Left renal cortex interstitium (tissue), 4 donors: Measurements from ENCODE around the gene COL4A5. TPM values are rescaled to one million over a fixed set of nuclear protein-coding genes. Genes with fewer than 3 reads are reported as not detected.

ENCODE experiments used
- DNase-seq, 4 donors: peaks; one replicate each; pipeline ENCODE4 v3.0.0-alpha.2; 2013; ENCODE audit warnings: low read depth in 4 of 4, low spot score in 2 of 4, missing footprints in 1 of 4
- polyA plus RNA-seq, 4 donors: library from polyadenylated mRNA; unstranded; fragments of 120-200 nt; gene quantifications; one replicate each; pipeline ENCODE4 v1.2.1, GENCODE V29; 2013; ENCODE audit not compliant: insufficient read length in 4 of 4

The COL4A5 gene
- polyA plus RNA-seq, 4 donors = 123 to 154 (median 131) TPM

- no peak for DNase-seq
Measured at GRCh38 chrX:108610141-108610540, 170.5 kb downstream of the COL4A5 start.

GRCh38 chrX:108614616-108615015 is 175.0 kb downstream of the COL4A5 start:
- no peak for DNase-seq

- DNase-seq = no peak
Measured at GRCh38 chrX:108640817-108641216, 201.2 kb downstream of the COL4A5 start.

GRCh38 chrX:108641589-108642272 is 202.1 kb downstream of the COL4A5 start:
- DNase-seq = no peak

- DNase-seq = no peak
Measured at GRCh38 chrX:108642273-108642628, 202.6 kb downstream of the COL4A5 start.

DNA sequence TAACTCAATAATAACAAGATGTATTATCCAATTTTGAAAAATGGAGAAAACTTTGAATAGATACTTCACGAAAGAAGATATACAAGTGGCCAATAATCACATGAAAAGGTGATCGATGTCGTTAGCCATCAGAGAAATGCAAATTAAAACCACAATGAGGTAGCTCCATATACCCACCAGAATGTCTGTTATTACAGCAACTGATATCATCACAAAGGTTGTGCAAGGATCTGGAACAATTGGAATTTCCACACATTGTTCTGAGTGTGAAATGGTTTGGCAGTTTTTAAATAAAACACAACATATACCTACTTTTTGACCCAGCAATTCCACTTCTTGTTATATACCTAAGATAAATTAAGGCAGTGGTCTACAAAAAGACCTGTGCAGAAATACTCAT is 225.1 kb downstream of the COL4A5 start:
- no peak for DNase-seq

DNA sequence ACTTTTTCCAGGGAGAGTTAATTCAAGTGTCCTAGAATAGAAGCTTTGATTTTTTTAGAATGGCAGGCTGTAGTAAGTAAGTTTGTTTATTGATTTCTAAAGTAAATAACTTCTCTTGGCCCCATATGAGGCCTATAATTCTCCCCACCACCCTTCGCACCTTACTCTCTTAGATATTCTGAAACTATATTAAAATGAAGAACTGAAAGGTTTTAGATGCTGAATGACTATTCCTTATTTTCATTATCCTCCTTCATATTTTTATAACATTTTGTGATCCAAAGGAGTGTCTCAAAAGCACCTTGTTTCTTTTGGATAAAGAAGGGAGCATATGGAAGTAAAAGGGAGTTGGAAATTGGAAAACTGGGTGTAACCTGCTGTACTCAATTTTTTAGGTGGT is 226.5 kb downstream of the COL4A5 start:
- no peak for DNase-seq

DNA sequence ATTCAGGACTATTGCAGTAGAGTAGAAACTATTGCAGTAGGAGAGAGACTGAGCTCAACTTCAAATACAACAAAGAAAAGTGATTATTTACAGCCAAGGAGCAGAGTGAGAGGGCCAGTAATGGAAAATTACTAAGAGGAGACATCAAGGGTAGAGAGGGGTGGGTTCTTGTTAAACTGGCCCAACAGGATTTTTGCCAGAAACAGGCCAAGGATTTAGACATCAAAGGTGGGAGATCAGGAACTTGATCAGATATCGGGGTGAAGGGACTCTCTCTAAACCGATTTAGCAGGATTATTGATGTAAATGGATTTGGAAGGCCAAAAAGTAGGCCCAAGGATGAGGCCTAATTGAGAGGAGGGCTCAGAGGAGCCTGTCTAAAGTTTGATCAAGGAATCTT is 231.9 kb downstream of the COL4A5 start:
- no peak for DNase-seq

- DNase-seq = no peak
Measured at GRCh38 chrX:108696690-108697089, 257.1 kb downstream of the COL4A5 start.

DNA sequence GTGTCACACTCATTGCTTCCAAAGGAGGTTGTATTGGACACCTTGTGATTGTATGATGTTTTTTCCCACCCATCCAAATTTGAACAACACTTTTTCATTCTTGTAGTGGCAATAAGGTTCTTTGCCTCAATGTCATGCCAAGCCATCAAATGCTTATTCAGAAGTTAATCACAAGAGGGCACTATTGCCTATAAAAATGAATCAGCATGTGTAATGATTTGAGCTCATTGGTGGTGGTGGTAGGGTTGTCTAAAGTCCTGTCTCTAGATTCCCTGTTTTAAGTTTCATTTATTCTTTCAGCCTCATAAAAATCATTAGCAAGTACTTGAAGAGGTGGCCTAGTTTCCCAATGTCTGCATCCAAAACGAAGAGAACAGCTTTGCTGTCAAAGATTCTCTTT is 259.7 kb downstream of the COL4A5 start:
- peak in 1 of 4 donors; percentile 25 for DNase-seq

DNA sequence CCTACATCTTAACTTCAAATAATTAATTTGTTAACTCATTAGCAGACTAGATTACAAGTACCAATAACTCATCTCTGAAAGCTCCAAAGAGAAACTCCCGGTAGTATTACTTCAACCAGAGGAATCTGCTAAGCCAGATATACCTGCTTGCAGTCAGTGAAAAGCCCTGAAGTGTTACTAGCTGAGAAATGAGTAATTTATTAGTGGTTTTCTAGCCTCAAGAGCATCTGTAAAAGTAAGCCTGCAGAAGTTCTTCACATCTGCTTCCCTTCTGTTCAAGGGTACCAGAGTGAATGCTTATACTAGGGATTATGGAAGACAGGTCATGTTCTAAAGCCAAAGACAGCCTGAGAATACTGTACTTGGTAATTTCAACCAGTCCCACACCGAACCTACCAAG is 262.0 kb downstream of the COL4A5 start:
- DNase-seq = no peak

DNA sequence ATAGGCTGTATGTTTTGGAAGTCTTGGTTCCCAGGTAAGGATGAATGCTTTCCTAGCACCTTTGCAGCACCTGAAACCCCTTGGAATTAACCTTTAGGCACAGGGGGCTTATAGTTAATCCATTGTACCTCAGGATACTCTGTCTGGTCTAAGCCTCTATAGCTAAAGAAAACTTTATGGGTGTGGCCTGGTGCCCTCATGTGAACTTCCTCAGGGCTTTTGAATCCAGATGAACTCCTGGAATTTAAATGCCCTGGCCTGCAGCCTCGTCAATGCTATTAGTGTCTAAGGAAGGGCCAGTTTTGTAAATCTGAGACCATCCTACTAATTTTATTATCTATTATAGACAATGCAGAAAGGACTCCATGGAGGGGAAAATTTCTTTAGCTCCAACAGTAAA is 262.9 kb downstream of the COL4A5 start:
- DNase-seq = no peak

DNA sequence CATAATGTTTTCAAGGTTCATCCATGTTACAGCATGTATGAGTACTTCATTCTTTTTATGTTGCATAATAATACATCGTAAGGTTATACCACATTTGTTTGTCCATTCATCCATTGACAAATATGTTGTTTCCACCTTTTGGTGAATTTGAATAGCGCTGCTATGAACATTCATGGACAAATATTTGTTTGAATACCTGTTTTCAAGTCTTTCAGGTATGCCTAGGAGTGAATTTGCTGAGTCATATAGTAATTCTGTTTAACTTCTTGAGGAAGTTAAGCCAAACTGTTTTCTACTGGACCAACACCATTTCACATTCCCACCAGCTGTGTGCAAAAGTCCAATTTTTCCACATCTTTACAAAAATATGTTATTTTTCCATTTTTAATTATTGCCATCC is 265.2 kb downstream of the COL4A5 start:
- no peak for DNase-seq

- no peak for DNase-seq
Measured at GRCh38 chrX:108712886-108713285, 273.2 kb downstream of the COL4A5 start.

DNA sequence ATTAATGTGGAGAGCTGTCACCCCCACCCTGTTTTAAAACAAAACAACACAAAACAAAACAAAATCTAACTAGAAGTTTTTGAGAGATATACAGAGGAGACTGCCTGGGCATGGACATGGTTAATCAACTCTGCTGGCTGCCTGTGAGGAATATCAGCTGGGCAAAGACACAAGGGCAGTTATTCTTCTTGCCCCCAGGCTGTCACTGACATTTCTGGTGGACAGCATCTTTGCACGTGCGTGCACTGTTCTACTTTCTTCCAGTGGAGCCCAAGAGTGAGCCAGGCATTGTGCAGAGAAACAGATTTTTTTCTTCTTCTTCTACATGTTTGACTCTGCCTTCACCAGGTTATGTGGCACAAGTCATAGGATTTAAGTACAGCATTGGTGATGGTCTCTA is 282.9 kb downstream of the COL4A5 start:
- DNase-seq = no peak

GRCh38 chrX:108726748-108727147 is 287.1 kb downstream of the COL4A5 start:
- no peak for DNase-seq

DNA sequence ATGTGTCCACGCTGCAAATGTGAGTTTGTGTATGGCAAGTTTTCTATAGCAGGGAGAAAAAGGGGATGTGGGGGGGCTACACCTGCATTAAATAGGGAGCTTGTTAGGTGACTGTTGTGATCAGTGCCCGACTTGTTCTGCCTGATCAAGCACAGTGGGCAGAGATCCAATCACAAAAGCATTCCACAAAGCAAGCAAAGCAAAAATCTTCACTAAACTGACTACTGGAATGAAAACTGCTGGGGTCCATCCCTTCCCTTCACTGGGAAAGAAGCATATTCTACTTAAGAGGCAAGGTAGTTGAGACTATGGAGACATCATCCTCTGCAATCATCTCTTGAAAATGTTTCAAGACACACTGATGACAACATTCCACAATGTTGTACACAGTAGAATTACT is 291.5 kb downstream of the COL4A5 start:
- no peak for DNase-seq

DNA sequence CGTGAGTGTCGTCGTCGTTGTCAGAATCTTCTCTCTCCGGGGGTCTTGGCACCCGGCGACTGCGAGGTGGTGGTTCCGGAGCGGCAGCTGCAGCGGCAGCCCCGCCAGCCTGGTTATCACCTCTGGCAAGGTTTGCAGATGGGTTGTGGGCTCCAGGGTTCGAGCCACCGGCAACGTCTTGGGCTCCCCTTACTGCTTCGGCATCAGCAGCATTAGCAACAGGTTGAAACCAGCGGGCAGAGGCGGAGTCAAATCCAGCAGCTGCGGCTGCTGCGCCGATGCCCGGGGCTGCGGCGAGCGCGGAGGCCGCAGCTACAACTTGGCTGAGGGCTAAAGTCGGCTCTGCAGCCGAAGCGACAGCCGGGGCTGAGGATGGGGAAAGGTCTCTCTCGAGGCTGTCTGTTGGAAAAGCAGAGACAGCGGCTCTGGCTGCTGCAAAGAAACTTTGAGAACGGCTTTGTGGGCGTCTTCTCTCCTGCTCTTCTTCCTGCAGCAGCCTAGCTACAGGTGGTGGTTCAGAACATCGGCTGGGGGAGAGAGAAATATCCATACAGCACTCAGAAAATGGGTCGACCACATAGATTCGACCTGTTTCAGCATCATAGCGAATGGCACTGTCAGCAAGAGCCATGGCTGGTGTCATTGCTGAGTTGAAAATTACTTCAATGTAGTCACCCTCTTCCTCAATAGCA is 293.1 kb downstream of the COL4A5 start:
- DNase-seq = no peak

DNA sequence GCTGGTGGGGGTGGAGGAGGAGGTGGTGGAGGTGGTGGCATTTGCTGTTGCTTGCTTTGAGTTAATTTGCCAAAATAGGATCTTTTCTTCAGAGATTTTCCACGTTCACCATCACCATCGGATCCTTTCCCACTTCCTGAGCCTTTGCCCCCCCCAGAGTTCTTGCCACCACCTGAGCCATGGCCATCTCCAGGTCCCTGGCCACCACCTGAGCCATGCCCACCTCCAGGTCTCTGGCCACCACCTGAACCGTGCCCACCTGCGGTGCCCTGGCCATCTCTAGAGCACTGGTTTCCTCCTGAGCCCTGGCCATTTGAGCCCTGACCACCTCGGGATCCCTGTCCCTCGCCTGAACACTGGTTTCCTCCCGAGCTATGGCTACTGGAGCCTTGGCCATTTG is 294.8 kb downstream of the COL4A5 start:
- no peak for DNase-seq

DNA sequence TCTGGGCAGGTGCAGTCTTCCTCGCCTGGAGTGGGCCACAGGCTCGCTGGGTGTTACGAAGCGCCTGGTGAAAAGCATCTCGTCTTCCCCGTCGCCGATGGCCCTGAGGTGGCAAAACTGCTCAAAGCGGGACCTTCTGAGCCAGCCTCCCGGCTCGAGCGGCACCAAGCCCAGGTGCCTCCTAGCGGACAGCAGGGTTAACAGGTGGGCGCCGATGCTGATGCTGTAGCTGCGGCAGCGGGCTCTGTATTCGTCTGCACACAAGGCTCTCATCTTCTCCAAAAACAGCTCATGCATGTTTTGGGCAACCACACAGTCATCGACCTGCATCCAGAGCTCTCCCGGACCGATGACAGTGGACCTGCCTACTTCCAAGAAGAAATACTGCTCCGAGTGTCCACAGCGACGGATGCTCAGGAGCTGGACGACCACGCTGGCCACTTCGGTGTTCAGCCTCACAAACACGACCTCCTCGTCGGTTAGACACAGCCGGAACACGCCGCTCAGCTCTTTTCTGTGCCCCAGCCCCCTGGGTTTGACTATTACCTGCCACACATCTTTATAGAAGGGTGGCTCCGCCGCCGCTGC is 295.5 kb downstream of the COL4A5 start:
- no peak for DNase-seq

GRCh38 chrX:108735679-108736508 is 296.3 kb downstream of the COL4A5 start:
- DNase-seq = no peak
